IPS-NIHi7 (cell line): ENCODE data around the gene PCYT2.
"Not testable (repeated sequence)": the region's sequence is repeated elsewhere in the genome, so short reads cannot be mapped to it uniquely, and the experiment has no call there.

Experiments
- DNase-seq: peaks from one replicate; pipeline ENCODE4 v3.0.0; 2012; ENCODE audit warnings: mixed read lengths; ENCODE audit errors: extremely low spot score

The PCYT2 gene

GRCh38 chr17:81911277-81911961 lies at the start of gene PCYT2:
TSS of gene PCYT2 (minus strand) at chr17:81911399. CDS start at chr17:81911355, 44 bp downstream.
- peak; percentile 99 for DNase-seq

- no peak for DNase-seq
These were observed 49.1 kb upstream of the PCYT2 start for GRCh38 chr17:81960130-81960958.

- DNase-seq, result peak; percentile 57
These were observed 48.3 kb upstream of the PCYT2 start for GRCh38 chr17:81959362-81960129.

GRCh38 chr17:81958633-81959342 lies 47.6 kb upstream of the PCYT2 start:
- DNase-seq, result no peak

- DNase-seq, result no peak
These were observed 46.7 kb upstream of the PCYT2 start for GRCh38 chr17:81957691-81958432.

- DNase-seq, result no peak
These were observed 45.7 kb upstream of the PCYT2 start for GRCh38 chr17:81956607-81957589.

- no peak for DNase-seq
These were observed 44.8 kb upstream of the PCYT2 start for GRCh38 chr17:81955756-81956544.

- DNase-seq, result no peak
These were observed 44.0 kb upstream of the PCYT2 start for GRCh38 chr17:81955058-81955681.

GRCh38 chr17:81954131-81955057 lies 43.2 kb upstream of the PCYT2 start:
- no peak for DNase-seq

GRCh38 chr17:81953443-81953842 lies 42.2 kb upstream of the PCYT2 start:
- DNase-seq, result not testable (repeated sequence)

- no peak for DNase-seq
These were observed 41.6 kb upstream of the PCYT2 start for GRCh38 chr17:81952792-81953228.

- DNase-seq, result no peak
These were observed 40.8 kb upstream of the PCYT2 start for GRCh38 chr17:81951785-81952684.

- no peak for DNase-seq
These were observed 39.3 kb upstream of the PCYT2 start for GRCh38 chr17:81950501-81950900.

GRCh38 chr17:81948635-81949378 lies 37.6 kb upstream of the PCYT2 start:
- DNase-seq, result no peak

- no peak for DNase-seq
These were observed 36.0 kb upstream of the PCYT2 start, which contains the start of gene MYADML2 for GRCh38 chr17:81947189-81947588. TSS of gene MYADML2 (minus strand) at chr17:81947233. CDS start at chr17:81941741, 5,492 bp downstream.
